Measurements from ENCODE around the gene SERPINI2. TPM values are rescaled to one million over a fixed set of nuclear protein-coding genes. Genes with fewer than 3 reads are reported as not detected.

SERPINI2 gene
- polyA plus RNA-seq, 4 donors = 0.24 to 11.4 (median 3.5) TPM; not detected in 1

DNA sequence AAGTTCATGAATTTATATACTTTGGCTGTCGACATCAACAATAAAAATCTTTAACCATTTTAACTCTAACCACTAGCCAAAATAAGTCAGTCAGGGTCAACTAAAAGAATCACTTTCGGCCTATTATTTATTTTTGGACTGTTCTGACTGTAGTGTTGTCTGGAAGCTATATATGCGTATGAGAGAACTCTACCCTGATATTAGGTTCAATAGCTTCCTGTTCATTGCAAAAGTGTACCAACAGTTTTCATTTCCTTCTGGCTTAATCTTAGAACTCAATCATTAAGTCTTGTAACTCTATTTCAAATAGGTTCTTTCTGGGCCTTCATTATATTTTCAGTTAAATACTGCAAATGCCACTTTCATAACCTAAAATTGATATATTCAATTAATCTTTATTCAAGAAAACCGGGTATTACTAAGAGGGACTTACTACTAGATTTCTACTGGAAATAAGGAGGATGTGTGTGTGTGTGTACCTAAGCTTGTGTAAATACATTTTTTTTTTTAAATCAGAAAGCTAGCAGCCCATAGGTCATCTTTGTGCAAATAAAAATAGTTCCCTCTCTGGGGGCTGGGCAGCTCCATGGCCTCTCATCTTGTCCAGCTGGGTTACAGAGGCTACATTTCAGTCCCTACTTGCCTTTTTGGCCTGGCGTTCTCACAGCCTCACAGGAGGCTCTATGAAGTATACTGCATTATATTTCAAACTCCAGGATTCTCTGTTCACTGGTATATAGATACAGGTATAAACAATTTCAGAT lies 5.8 kb downstream of the SERPINI2 start:
- Histone ChIP-seq H3K27ac (ENCODE audit: low read depth in 1 of 3, low read length in 2 of 3) (no peak overlapping the region), H3K9me3 (ENCODE audit: control insufficient read depth in 2 of 2, insufficient read depth in 1 of 2, low read depth in 1 of 2, low read length in 1 of 2) (no peaks in the 10 kb centered on the region), H3K4me1 (ENCODE audit: control insufficient read depth in 3 of 3, insufficient read depth in 2 of 3, low read depth in 1 of 3, low read length in 2 of 3) (no peaks in the 10 kb centered on the region), H3K27me3 (ENCODE audit: control insufficient read depth in 3 of 3, insufficient read depth in 3 of 3, low read length in 3 of 3) (no peaks in the 10 kb centered on the region), H3K36me3 (ENCODE audit: control insufficient read depth in 3 of 3, insufficient read depth in 2 of 3, low read depth in 1 of 3, low read length in 3 of 3) (no peaks in the 10 kb centered on the region), H3K4me3 (ENCODE audit: low read depth in 1 of 3, low read length in 3 of 3) (no peak overlapping the region)
- DNase-seq (no peak), FAIRE-seq (no peak)
- 76 to 81% (median 76%) methylated on average over 5 of the region's 5 CpGs for WGBS, 3 donors

DNA sequence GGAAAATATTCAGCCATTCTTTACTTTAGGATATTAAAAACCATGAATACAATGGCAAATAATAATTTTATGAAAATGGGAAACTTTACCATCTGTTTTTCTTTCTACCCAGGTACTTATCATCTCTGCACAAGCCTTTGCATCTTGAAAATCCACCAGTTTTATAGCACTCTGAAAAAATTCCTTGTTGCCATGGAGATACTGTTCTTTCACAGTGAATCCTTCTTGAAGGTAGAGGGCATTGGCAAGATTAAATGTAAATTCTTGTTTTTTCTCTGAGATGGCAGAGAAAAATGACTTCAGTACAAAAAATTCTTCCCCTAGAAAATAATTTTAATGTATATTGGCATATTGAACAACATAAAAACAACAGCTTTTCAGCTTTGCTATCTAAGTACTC lies 6.9 kb downstream of the SERPINI2 start:
- Histone ChIP-seq H3K4me1 (ENCODE audit: control insufficient read depth in 3 of 3, insufficient read depth in 2 of 3, low read depth in 1 of 3, low read length in 2 of 3) (no peaks in the 10 kb centered on the region), H3K4me3 (ENCODE audit: low read depth in 1 of 3, low read length in 3 of 3) (no peak overlapping the region), H3K9me3 (ENCODE audit: control insufficient read depth in 2 of 2, insufficient read depth in 1 of 2, low read depth in 1 of 2, low read length in 1 of 2) (no peaks in the 10 kb centered on the region), H3K27ac (ENCODE audit: low read depth in 1 of 3, low read length in 2 of 3) (no peak overlapping the region), H3K36me3 (ENCODE audit: control insufficient read depth in 3 of 3, insufficient read depth in 2 of 3, low read depth in 1 of 3, low read length in 3 of 3) (no peaks in the 10 kb centered on the region), H3K27me3 (ENCODE audit: control insufficient read depth in 3 of 3, insufficient read depth in 3 of 3, low read length in 3 of 3) (no peaks in the 10 kb centered on the region)
- FAIRE-seq (no peak), DNase-seq (no peak)

DNA sequence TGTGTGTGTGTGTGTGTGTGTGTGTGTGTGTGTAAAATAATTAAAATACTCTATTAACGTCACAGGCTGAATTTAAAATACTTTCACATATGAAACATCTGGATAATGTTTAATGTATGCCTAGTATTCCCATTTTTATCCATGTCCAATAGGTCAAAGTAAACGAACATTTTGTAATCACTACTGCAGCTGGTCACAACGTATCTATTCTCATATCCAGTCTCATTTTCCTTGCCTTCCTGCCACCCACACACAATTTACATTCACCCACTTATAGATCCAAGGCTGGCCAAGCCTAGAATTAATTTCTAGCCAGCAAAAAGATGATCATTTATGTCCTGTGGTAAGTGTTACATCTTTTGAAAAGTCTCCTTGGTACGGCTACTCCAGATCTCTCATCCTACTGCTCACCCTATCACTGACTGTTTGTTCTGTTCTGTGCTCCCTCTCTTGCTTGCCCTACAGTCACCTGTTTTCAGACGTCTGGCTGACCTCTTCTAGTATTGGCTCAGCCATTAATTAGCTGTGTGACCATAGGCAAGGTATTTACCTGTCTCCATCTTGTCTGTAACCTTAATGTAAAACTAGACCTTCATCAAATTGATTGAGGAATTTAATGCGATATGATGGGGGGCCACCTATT lies 17.6 kb downstream of the SERPINI2 start:
- H3K4me1 ChIP-seq (ENCODE audit: control insufficient read depth in 3 of 3, insufficient read depth in 2 of 3, low read depth in 1 of 3, low read length in 2 of 3) = no peaks in the 10 kb centered on the region
- no peak for DNase-seq
- H3K4me3 ChIP-seq (ENCODE audit: low read depth in 1 of 3, low read length in 3 of 3) = no peak overlapping the region
- FAIRE-seq = no peak
- 61 to 81% (median 74%) methylated on average over 6 of the region's 6 CpGs for WGBS, 3 donors
- H3K36me3 ChIP-seq (ENCODE audit: control insufficient read depth in 3 of 3, insufficient read depth in 2 of 3, low read depth in 1 of 3, low read length in 3 of 3) = no peaks in the 10 kb centered on the region
- no peaks in the 10 kb centered on the region for H3K27me3 ChIP-seq (ENCODE audit: control insufficient read depth in 3 of 3, insufficient read depth in 3 of 3, low read length in 3 of 3)
- no peak overlapping the region for H3K27ac ChIP-seq (ENCODE audit: low read depth in 1 of 3, low read length in 2 of 3)
- no peaks in the 10 kb centered on the region for H3K9me3 ChIP-seq (ENCODE audit: control insufficient read depth in 2 of 2, insufficient read depth in 1 of 2, low read depth in 1 of 2, low read length in 1 of 2)

DNA sequence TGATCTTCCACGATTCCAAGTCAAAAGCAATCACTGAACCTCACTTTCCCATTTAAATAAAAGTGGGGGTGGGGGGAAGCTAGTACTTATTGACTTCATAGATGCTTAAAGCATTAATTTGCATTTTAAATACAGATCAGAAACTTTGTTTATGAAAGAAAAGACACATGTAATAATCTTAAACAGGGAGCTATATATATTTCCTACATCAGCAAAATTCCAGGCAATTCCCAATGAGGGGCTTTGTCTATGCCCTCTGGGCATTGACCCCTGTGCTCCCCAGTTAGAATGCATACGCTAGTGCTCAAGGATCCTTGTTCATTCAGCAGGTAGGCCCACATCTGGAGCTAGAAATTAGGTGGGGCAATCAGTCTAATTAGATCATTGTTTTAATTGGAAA lies 20.0 kb downstream of the SERPINI2 start:
- no peak overlapping the region for H3K27ac ChIP-seq (ENCODE audit: low read depth in 1 of 3, low read length in 2 of 3)
- H3K27me3 ChIP-seq (ENCODE audit: control insufficient read depth in 3 of 3, insufficient read depth in 3 of 3, low read length in 3 of 3) = no peaks in the 10 kb centered on the region
- WGBS, 3 donors = 73 to 93% (median 82%) methylated on average over 2 of the region's 2 CpGs
- no peaks in the 10 kb centered on the region for H3K9me3 ChIP-seq (ENCODE audit: control insufficient read depth in 2 of 2, insufficient read depth in 1 of 2, low read depth in 1 of 2, low read length in 1 of 2)
- H3K4me3 ChIP-seq (ENCODE audit: low read depth in 1 of 3, low read length in 3 of 3) = no peak overlapping the region
- FAIRE-seq (no peak), DNase-seq (no peak)
- no peaks in the 10 kb centered on the region for H3K4me1 ChIP-seq (ENCODE audit: control insufficient read depth in 3 of 3, insufficient read depth in 2 of 3, low read depth in 1 of 3, low read length in 2 of 3)
- no peaks in the 10 kb centered on the region for H3K36me3 ChIP-seq (ENCODE audit: control insufficient read depth in 3 of 3, insufficient read depth in 2 of 3, low read depth in 1 of 3, low read length in 3 of 3)

DNA sequence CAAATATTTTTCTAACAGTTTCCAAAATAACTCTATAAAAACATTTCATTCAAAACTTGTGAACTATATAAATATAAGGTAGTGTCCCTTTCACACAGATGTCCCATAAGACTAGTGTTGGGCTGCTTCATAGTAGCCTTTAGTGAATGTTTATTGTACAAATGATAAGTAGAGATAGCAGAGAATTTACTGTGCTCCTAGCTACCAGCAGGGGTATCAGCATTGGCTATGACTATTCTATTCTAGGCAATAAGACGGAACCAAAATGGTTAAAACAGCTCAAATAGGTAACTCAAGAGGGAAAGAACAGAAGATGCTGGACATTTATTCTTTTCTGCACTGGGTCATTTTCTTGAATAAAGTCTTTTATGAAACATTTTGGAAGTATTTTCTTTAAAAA lies 22.6 kb downstream of the SERPINI2 start:
- H3K27ac ChIP-seq (ENCODE audit: low read depth in 1 of 3, low read length in 2 of 3) = no peak overlapping the region
- no peak for FAIRE-seq
- H3K27me3 ChIP-seq (ENCODE audit: control insufficient read depth in 3 of 3, insufficient read depth in 3 of 3, low read length in 3 of 3) = no peaks in the 10 kb centered on the region

DNA sequence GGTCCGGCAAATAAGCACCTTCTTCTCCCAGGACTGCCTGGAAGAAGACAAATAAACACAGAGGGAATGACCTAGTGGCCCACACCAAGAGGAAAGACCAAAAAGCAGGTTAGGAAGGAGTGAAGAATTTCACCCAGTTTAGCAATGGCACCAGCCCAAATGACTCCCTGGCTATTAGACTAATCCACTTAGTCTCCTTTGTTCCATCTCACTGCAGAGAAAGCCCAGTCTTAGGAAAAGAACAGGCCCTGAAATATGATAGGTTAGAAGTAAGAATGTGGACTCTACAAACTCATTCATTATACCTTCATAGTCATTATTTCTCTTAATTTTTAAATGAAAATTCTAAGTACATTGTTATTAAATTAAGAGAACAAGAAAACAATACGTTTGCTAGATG lies 23.2 kb downstream of the SERPINI2 start:
- peaks cover 0 to 2% (median 0%) of the 10 kb centered on the region in 3 donors for H3K27me3 ChIP-seq (ENCODE audit: control insufficient read depth in 3 of 3, insufficient read depth in 3 of 3, low read length in 3 of 3)
- H3K36me3 ChIP-seq (ENCODE audit: control insufficient read depth in 3 of 3, insufficient read depth in 2 of 3, low read depth in 1 of 3, low read length in 3 of 3) = no peaks in the 10 kb centered on the region
- no peak for DNase-seq
- FAIRE-seq = no peak
- no peak overlapping the region for H3K27ac ChIP-seq (ENCODE audit: low read depth in 1 of 3, low read length in 2 of 3)
- 63 to 84% (median 64%) methylated on average over 2 of the region's 2 CpGs for WGBS, 3 donors
- no peaks in the 10 kb centered on the region for H3K4me1 ChIP-seq (ENCODE audit: control insufficient read depth in 3 of 3, insufficient read depth in 2 of 3, low read depth in 1 of 3, low read length in 2 of 3)
- no peaks in the 10 kb centered on the region for H3K9me3 ChIP-seq (ENCODE audit: control insufficient read depth in 2 of 2, insufficient read depth in 1 of 2, low read depth in 1 of 2, low read length in 1 of 2)
- H3K4me3 ChIP-seq (ENCODE audit: low read depth in 1 of 3, low read length in 3 of 3) = no peak overlapping the region

More for the DNA sequence above, 22.6 kb downstream of the SERPINI2 start:
- H3K36me3 ChIP-seq (ENCODE audit: control insufficient read depth in 3 of 3, insufficient read depth in 2 of 3, low read depth in 1 of 3, low read length in 3 of 3) = no peaks in the 10 kb centered on the region
- no peak for DNase-seq
- H3K4me3 ChIP-seq (ENCODE audit: low read depth in 1 of 3, low read length in 3 of 3) = no peak overlapping the region
- no peaks in the 10 kb centered on the region for H3K4me1 ChIP-seq (ENCODE audit: control insufficient read depth in 3 of 3, insufficient read depth in 2 of 3, low read depth in 1 of 3, low read length in 2 of 3)
- WGBS, 3 donors = 0 to 46% (median 3%) methylated on average over 1 of the region's 1 CpG
- H3K9me3 ChIP-seq (ENCODE audit: control insufficient read depth in 2 of 2, insufficient read depth in 1 of 2, low read depth in 1 of 2, low read length in 1 of 2) = no peaks in the 10 kb centered on the region

DNA sequence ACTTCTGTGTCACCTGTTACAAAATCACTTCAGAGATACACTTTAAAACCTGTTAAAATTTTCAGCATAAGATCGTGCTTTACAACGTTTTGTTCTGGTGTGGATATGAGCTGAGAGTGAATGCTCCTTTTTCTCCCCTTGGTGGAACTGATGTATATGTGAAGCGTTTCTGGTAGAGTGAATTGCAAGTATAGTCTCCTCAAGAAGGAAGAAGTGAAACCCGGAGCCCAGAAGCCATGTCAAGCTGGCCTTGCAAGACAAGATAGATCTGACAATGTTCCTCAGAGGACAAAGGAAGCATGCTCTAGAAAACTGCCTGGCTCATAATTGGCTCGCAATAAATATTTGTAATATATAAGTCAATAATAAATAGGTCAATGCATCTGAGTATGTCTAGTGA lies 23.6 kb downstream of the SERPINI2 start:
- Histone ChIP-seq H3K27ac (ENCODE audit: low read depth in 1 of 3, low read length in 2 of 3) (no peak overlapping the region), H3K4me1 (ENCODE audit: control insufficient read depth in 3 of 3, insufficient read depth in 2 of 3, low read depth in 1 of 3, low read length in 2 of 3) (no peaks in the 10 kb centered on the region), H3K9me3 (ENCODE audit: control insufficient read depth in 2 of 2, insufficient read depth in 1 of 2, low read depth in 1 of 2, low read length in 1 of 2) (no peaks in the 10 kb centered on the region), H3K27me3 (ENCODE audit: control insufficient read depth in 3 of 3, insufficient read depth in 3 of 3, low read length in 3 of 3) (peaks cover 0 to 2% (median 0%) of the 10 kb centered on the region in 3 donors), H3K4me3 (ENCODE audit: low read depth in 1 of 3, low read length in 3 of 3) (no peak overlapping the region), H3K36me3 (ENCODE audit: control insufficient read depth in 3 of 3, insufficient read depth in 2 of 3, low read depth in 1 of 3, low read length in 3 of 3) (no peaks in the 10 kb centered on the region)
- FAIRE-seq (no peak), DNase-seq (no peak)
- 74 to 91% (median 85%) methylated on average over 5 of the region's 5 CpGs for WGBS, 3 donors

DNA sequence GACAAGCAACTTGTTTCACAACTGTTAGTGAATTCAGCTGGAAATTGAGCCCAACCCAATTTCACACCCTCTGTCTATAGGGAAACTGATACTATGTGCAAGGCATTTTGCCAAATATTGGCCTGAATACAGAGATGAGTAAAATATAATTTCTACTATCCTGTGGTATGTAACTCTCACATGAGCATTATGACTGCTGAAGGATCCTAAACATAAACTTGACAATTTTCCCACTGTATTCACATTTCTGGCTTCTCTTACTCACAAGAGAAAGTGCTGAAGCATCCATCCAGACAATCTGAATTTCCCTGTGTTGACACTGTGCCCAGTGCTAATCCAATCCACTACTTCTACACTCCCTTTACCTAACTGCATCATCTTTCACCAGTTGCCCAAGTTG lies 28.4 kb downstream of the SERPINI2 start:
- peaks cover 0 to 2% (median 0%) of the 10 kb centered on the region in 3 donors for H3K27me3 ChIP-seq (ENCODE audit: control insufficient read depth in 3 of 3, insufficient read depth in 3 of 3, low read length in 3 of 3)
- FAIRE-seq (no peak), DNase-seq (no peak)
- no peak overlapping the region for H3K4me3 ChIP-seq (ENCODE audit: low read depth in 1 of 3, low read length in 3 of 3)
- no peaks in the 10 kb centered on the region for H3K4me1 ChIP-seq (ENCODE audit: control insufficient read depth in 3 of 3, insufficient read depth in 2 of 3, low read depth in 1 of 3, low read length in 2 of 3)
- no peaks in the 10 kb centered on the region for H3K9me3 ChIP-seq (ENCODE audit: control insufficient read depth in 2 of 2, insufficient read depth in 1 of 2, low read depth in 1 of 2, low read length in 1 of 2)
- no peaks in the 10 kb centered on the region for H3K36me3 ChIP-seq (ENCODE audit: control insufficient read depth in 3 of 3, insufficient read depth in 2 of 3, low read depth in 1 of 3, low read length in 3 of 3)
- no peak overlapping the region for H3K27ac ChIP-seq (ENCODE audit: low read depth in 1 of 3, low read length in 2 of 3)

DNA sequence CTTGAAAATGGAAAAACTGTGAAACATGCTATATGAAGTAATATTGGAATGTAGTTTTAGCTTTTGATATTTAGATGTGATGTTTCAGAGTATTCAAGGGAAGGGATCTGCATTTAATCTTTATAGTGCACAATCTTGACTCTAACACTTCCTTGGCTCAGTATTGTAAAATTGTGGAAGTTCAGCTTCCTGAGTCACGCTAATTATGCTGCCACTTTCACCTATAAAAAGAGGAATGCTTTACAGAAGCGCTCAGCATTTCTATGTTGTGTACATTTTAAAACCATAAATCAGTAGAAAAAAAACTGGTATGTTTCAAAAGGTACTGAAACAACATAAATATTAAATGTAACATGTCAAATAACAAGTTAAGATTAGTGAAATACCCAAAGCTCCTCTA lies 32.6 kb downstream of the SERPINI2 start:
- no peak overlapping the region for H3K4me3 ChIP-seq (ENCODE audit: low read depth in 1 of 3, low read length in 3 of 3)
- 60 to 89% (median 71%) methylated on average over 2 of the region's 2 CpGs for WGBS, 3 donors
- no peak for DNase-seq
- FAIRE-seq = no peak
- no peaks in the 10 kb centered on the region for H3K4me1 ChIP-seq (ENCODE audit: control insufficient read depth in 3 of 3, insufficient read depth in 2 of 3, low read depth in 1 of 3, low read length in 2 of 3)
- H3K9me3 ChIP-seq (ENCODE audit: control insufficient read depth in 2 of 2, insufficient read depth in 1 of 2, low read depth in 1 of 2, low read length in 1 of 2) = no peaks in the 10 kb centered on the region
- no peaks in the 10 kb centered on the region for H3K36me3 ChIP-seq (ENCODE audit: control insufficient read depth in 3 of 3, insufficient read depth in 2 of 3, low read depth in 1 of 3, low read length in 3 of 3)
- peaks cover 0 to 2% (median 0%) of the 10 kb centered on the region in 3 donors for H3K27me3 ChIP-seq (ENCODE audit: control insufficient read depth in 3 of 3, insufficient read depth in 3 of 3, low read length in 3 of 3)
- no peak overlapping the region for H3K27ac ChIP-seq (ENCODE audit: low read depth in 1 of 3, low read length in 2 of 3)
